ENCODE data around the gene GDPD4. TPM values are rescaled to one million over a fixed set of nuclear protein-coding genes. Genes with fewer than 3 reads are reported as not detected.

Gene GDPD4
- total and polyA plus RNA-seq, 4 experiments from 2014 or later = not detected

DNA sequence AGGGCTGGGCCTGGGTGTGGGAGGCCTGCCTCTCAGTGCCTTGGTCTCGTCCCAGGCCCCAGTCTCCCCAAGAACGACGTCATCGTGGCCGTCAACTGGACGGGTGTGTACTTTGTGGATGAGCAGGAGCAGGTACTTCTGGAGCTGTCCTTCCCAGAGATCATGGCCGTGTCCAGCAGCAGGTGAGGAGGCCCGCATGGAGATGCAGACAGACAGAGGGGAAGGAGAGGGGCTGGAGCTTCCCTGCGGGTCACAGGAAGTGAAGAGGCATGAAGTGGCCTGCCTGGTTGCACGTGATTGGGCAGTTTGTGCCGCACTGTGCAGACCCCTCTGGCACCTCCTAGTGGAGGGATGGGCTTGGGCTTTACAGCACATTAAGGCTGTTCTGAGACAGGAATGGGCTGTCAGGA, 103.0 kb downstream of the GDPD4 start:
- intact Hi-C loops (cut with micrococcal nuclease) = no loop called here
- Histone ChIP-seq H3K27ac (ENCODE audit: low read depth, low read length) (no peak overlapping the region), H3K4me1 (ENCODE audit: insufficient read depth, low read length) (no peaks in the 10 kb centered on the region), H3K27me3 (ENCODE audit: insufficient read depth, low read length) (no peaks in the 10 kb centered on the region), H3K9me3 (ENCODE audit: control insufficient read depth in 1 of 2, low read length in 2 of 2) (no peaks in the 10 kb centered on the region), H3K4me3 (ENCODE audit: low read length in 2 of 2) (no peak overlapping the region), H3K36me3 (ENCODE audit: insufficient read depth, low read length) (no peaks in the 10 kb centered on the region)
- H3K4me1 Mint-ChIP-seq = no peaks in the 10 kb centered on the region
- no peak overlapping the region for H3K27ac Mint-ChIP-seq
- ChIA-PET CTCF (ENCODE audit: partially characterized antibody) (no interaction called here), POLR2A (ENCODE audit: partially characterized antibody) (no interaction called here)
- no peaks in the 10 kb centered on the region for H3K36me3 Mint-ChIP-seq
- H3K4me3 Mint-ChIP-seq = no peak overlapping the region
- DNase-seq = no peak
- peaks cover 0 to 1% of the 10 kb centered on the region in 2 donors for H3K27me3 Mint-ChIP-seq
- H3K9me3 Mint-ChIP-seq = peaks cover 0 to 2% (median 0%) of the 10 kb centered on the region in 8 donors

DNA sequence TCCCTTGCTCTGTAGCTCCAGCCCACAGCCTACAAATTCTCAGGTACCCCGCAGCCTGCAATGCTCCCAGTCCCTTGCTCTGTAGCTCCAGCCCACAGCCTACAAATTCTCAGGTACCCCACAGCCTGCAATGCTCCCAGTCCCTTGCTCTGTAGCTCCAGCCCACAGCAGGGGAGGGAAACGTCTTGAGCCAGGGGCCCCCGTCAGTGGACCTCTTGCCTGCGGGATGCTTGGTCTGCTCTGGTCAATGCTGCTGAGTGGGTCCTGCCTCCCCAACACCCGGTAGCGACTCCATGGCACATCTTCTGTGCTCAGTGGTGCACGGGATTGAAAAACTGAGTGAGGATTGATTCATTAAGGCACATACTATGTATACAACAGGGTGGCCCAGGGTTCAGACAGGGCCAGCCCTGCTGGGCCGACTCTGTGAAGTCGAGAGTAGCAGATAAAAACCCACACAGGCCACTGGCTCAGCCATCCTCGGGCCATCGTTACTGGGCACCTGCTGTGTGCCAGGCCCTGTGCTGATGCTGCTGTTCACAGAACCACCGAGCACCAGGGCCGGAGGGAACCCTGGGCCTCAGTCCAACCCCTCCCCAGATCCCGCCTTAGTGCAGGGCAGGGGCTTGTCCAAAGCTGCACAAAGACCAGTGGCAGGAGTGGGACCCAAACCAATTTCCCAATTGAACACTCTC, 103.7 kb downstream of the GDPD4 start:
- no peak overlapping the region for H3K27ac Mint-ChIP-seq
- H3K27ac ChIP-seq (ENCODE audit: low read depth, low read length) = no peak overlapping the region
- no peaks in the 10 kb centered on the region for H3K36me3 Mint-ChIP-seq
- POLR2A ChIA-PET (ENCODE audit: partially characterized antibody) = no interaction called here
- CTCF ChIA-PET (ENCODE audit: partially characterized antibody) = no interaction called here
- H3K4me3 ChIP-seq (ENCODE audit: low read length in 2 of 2) = no peak overlapping the region
- DNase-seq = no peak
- no peaks in the 10 kb centered on the region for H3K27me3 ChIP-seq (ENCODE audit: insufficient read depth, low read length)
- intact Hi-C loops (cut with micrococcal nuclease) = no loop called here
- no peaks in the 10 kb centered on the region for H3K4me1 Mint-ChIP-seq
- peaks cover 0 to 2% (median 0%) of the 10 kb centered on the region in 8 donors for H3K9me3 Mint-ChIP-seq
- H3K36me3 ChIP-seq (ENCODE audit: insufficient read depth, low read length) = no peaks in the 10 kb centered on the region
- H3K9me3 ChIP-seq (ENCODE audit: control insufficient read depth in 1 of 2, low read length in 2 of 2) = no peaks in the 10 kb centered on the region
- no peaks in the 10 kb centered on the region for H3K4me1 ChIP-seq (ENCODE audit: insufficient read depth, low read length)
- H3K4me3 Mint-ChIP-seq = no peak overlapping the region
- H3K27me3 Mint-ChIP-seq = peaks cover 0 to 1% of the 10 kb centered on the region in 2 donors

DNA sequence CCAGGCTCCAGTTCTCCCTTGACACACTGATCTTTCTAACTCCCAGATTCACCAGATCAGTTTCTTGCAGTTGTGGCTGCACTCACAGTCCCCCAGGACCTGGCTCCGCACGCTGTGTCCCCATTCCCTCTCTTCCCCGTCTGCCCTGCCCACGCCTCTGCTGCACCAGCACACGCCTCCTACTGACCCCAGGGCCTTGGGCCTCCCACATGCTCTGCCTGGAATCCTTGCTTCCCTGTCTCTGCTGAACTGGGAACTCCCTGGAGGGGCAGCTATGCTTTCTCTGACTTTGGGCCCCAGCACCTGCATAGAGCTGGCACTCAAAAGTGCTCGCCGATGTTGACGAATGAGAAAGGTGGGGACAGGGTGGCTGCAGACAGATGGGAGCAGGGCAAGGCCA, 104.5 kb downstream of the GDPD4 start:
- Mint-ChIP-seq H3K4me1 (no peaks in the 10 kb centered on the region), H3K27ac (no peak overlapping the region), H3K4me3 (no peak overlapping the region), H3K27me3 (peaks cover 0 to 1% of the 10 kb centered on the region in 2 donors), H3K36me3 (no peaks in the 10 kb centered on the region), H3K9me3 (peaks cover 0 to 2% (median 0%) of the 10 kb centered on the region in 8 donors)
- H3K27ac ChIP-seq (ENCODE audit: low read depth, low read length) = no peak overlapping the region
- ChIA-PET POLR2A (ENCODE audit: partially characterized antibody) (no interaction called here), CTCF (ENCODE audit: partially characterized antibody) (interaction anchor here (1.9 kb wide), 1 partner anchor 70 kb away, joined by 7 read pairs; no protein-coding TSS in a partner anchor)
- H3K4me1 ChIP-seq (ENCODE audit: insufficient read depth, low read length) = no peaks in the 10 kb centered on the region
- DNase-seq = no peak
- H3K27me3 ChIP-seq (ENCODE audit: insufficient read depth, low read length) = no peaks in the 10 kb centered on the region
- H3K36me3 ChIP-seq (ENCODE audit: insufficient read depth, low read length) = no peaks in the 10 kb centered on the region
- intact Hi-C loops (cut with micrococcal nuclease) = no loop called here
- no peak overlapping the region for H3K4me3 ChIP-seq (ENCODE audit: low read length in 2 of 2)
- H3K9me3 ChIP-seq (ENCODE audit: control insufficient read depth in 1 of 2, low read length in 2 of 2) = no peaks in the 10 kb centered on the region

DNA sequence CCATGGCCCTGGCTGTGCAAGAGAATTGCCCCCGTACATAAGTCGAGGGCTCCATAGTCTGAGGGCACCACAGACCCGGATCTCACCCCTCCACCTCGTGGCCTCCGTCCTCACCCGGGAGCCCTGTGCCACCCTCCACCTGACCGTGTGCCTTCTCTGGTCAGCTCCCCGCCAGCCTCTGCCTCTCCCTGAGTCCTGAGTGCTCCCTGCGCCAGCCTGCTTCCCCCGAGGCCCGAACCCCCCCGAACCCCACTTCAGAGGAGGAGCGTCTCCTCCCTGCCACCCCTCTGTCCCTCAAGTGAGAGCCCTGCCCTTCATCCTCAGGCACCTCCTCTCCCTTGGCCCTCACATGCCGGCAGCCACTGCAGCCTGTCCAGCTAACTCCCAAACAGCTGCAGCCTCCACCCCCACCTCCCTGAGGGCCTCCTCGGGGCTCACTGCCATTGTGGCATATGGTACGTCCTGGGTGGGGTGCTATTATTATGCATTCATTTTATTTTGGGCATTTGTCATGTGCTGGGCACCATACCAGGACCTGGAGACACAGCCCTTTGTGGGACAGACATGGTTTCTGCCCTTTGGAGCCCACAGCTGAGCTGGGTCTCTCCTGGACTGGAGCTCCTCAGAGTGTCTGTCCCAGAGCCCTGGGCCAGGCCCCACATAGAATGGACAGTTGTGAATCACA, 106.3 kb downstream of the GDPD4 start:
- Histone ChIP-seq H3K4me1 (ENCODE audit: insufficient read depth, low read length) (no peaks in the 10 kb centered on the region), H3K27me3 (ENCODE audit: insufficient read depth, low read length) (no peaks in the 10 kb centered on the region), H3K4me3 (ENCODE audit: low read length in 2 of 2) (no peak overlapping the region), H3K36me3 (ENCODE audit: insufficient read depth, low read length) (no peaks in the 10 kb centered on the region), H3K27ac (ENCODE audit: low read depth, low read length) (no peak overlapping the region), H3K9me3 (ENCODE audit: control insufficient read depth in 1 of 2, low read length in 2 of 2) (no peaks in the 10 kb centered on the region)
- Mint-ChIP-seq H3K36me3 (no peaks in the 10 kb centered on the region), H3K27ac (no peak overlapping the region), H3K27me3 (peaks cover 0 to 1% of the 10 kb centered on the region in 2 donors), H3K9me3 (no peaks in the 10 kb centered on the region), H3K4me3 (no peak overlapping the region), H3K4me1 (no peaks in the 10 kb centered on the region)
- intact Hi-C loops (cut with micrococcal nuclease) = no loop called here
- ChIA-PET POLR2A (ENCODE audit: partially characterized antibody) (no interaction called here), CTCF (ENCODE audit: partially characterized antibody) (interaction anchor here (1.0 to 1.9 kb wide), 3 partner anchors 8 to 353 kb away, joined by 3 to 7 read pairs (median 6); no protein-coding TSS in a partner anchor)
- DNase-seq = no peak

DNA sequence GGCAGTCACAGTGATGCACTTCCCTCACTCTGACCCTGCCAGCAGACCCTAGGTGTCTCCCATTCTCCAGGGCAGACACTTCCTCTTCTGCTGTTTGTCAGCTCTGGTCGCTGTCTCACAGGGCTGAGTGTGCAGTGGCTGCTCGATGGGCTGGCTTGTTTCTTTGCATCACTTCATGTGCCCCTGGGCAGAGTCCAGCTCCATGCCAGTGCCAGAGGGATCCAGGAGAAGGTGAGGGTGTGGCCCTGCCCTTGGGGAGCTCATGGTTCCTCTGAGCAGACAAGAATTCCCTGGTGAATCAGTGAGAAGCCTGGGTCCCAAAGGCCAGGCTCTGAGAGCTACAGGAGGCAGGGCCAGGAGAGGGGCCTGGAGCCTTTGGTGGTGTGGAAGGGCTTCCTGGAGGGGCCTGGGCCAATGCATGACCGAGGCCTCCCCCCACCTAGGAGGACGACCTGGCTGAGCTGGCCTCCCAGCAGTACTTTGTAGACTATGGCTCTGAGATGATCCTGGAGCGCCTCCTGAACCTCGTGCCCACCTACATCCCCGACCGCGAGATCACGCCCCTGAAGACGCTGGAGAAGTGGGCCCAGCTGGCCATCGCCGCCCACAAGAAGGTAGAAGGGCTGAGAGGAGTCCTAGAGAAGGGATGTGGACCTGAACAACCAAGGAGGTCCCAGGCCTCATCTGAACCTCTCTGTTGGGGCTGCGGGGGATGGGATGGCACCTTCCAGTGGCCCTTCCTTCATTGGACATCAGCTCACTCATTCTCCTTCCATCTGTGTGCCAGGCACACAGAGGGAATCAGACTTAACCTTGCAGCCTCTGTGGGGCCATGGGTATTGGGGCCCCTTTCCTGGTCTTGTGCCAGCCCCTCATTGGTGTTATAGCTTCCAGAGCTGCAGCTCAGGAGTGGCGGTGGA, 107.3 kb downstream of the GDPD4 start:
- Histone ChIP-seq H3K4me1 (ENCODE audit: insufficient read depth, low read length) (no peaks in the 10 kb centered on the region), H3K27ac (ENCODE audit: low read depth, low read length) (no peak overlapping the region), H3K9me3 (ENCODE audit: control insufficient read depth in 1 of 2, low read length in 2 of 2) (no peaks in the 10 kb centered on the region), H3K4me3 (ENCODE audit: low read length in 2 of 2) (no peak overlapping the region), H3K36me3 (ENCODE audit: insufficient read depth, low read length) (no peaks in the 10 kb centered on the region), H3K27me3 (ENCODE audit: insufficient read depth, low read length) (no peaks in the 10 kb centered on the region)
- POLR2A ChIA-PET (ENCODE audit: partially characterized antibody) = no interaction called here
- H3K27me3 Mint-ChIP-seq = peaks cover 0 to 1% of the 10 kb centered on the region in 2 donors
- no peaks in the 10 kb centered on the region for H3K9me3 Mint-ChIP-seq
- intact Hi-C loops (cut with micrococcal nuclease) = no loop called here
- no peaks in the 10 kb centered on the region for H3K36me3 Mint-ChIP-seq
- H3K4me1 Mint-ChIP-seq = no peaks in the 10 kb centered on the region
- CTCF ChIA-PET (ENCODE audit: partially characterized antibody) = interaction anchor here (1.0 kb wide), 1 partner anchor 354 kb away, joined by 3 read pairs; no protein-coding TSS in a partner anchor
- DNase-seq = no peak
- H3K4me3 Mint-ChIP-seq = no peak overlapping the region
- H3K27ac Mint-ChIP-seq = no peak overlapping the region

DNA sequence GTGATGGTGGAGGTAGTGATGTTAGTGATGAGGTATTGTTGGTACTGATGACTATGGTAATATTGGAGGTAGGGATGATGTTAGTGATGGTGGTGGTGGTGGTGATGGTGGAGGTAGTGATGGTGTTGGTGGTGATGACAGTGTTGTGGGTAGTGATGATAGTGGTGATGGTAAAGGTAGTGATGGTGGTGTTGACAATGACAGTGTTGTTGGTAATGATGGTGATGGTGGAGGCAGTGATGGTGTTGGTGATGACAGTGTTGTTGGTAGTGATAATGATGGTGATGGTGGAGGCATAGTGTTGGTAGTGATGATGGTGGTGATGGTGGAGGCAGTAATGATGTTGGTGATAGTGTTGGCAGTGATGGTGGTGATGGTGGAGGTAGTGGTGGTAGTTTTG, 108.3 kb downstream of the GDPD4 start:
- Mint-ChIP-seq H3K9me3 (no peaks in the 10 kb centered on the region), H3K4me3 (no peak overlapping the region), H3K27ac (no peak overlapping the region), H3K27me3 (peaks cover 0 to 1% of the 10 kb centered on the region in 2 donors), H3K36me3 (no peaks in the 10 kb centered on the region), H3K4me1 (no peaks in the 10 kb centered on the region)
- CTCF ChIA-PET (ENCODE audit: partially characterized antibody) = no interaction called here
- H3K36me3 ChIP-seq (ENCODE audit: insufficient read depth, low read length) = no peaks in the 10 kb centered on the region
- no peaks in the 10 kb centered on the region for H3K9me3 ChIP-seq (ENCODE audit: control insufficient read depth in 1 of 2, low read length in 2 of 2)
- H3K4me3 ChIP-seq (ENCODE audit: low read length in 2 of 2) = no peak overlapping the region
- no peaks in the 10 kb centered on the region for H3K27me3 ChIP-seq (ENCODE audit: insufficient read depth, low read length)
- no peak overlapping the region for H3K27ac ChIP-seq (ENCODE audit: low read depth, low read length)
- POLR2A ChIA-PET (ENCODE audit: partially characterized antibody) = no interaction called here
- intact Hi-C loops (cut with micrococcal nuclease) = no loop called here
- H3K4me1 ChIP-seq (ENCODE audit: insufficient read depth, low read length) = no peaks in the 10 kb centered on the region
- no peak for DNase-seq
